Measurements from ENCODE around the gene GPX3. TPM values are rescaled to one million over a fixed set of nuclear protein-coding genes. Genes with fewer than 3 reads are reported as not detected.

Gene GPX3
- total and polyA plus RNA-seq, 2 of the 13 experiments (the other 11 are each of a cell fraction or from before 2014, with no cell fraction given), result 33.8 to 1,892 TPM

DNA sequence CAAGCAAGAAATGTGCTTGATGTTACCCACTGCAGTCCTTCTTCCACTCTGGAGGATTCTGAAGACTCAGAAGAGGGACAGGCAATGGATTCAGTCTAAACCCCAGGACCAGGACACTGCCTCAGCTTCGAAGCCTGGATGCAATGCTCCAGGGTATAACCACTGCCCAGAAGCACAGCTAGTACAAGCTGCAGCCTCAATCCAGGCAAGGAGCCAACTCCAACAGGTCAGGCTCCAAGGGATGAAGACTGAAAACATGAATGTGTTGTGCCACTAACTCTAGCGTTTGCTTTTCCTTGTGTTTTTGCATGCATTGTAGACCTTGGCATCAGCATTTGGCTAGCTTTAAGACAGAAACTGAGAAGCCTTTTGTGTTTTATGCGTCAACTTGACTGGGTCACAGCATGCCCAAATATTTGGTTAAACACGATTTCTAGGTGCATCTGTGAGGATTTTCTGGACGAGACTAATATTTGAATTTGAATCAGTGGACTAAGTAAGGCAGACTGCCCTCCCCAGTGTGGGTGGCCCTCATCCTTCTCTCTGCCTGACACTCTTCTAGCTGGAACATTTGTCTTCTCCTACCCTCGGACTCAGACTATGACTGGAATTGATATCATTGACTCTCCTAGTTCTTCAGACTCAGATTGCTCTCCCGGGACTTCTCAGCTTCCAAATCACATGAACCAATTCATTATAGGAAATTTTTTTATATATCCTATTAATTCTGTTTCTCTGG, 20.5 kb upstream of the GPX3 start:
- Histone ChIP-seq H4K20me1 (ENCODE audit: insufficient read depth, low read length) (no peaks in the 10 kb centered on the region), H3K4me2 (ENCODE audit: low read depth, low read length) (no peak overlapping the region; the same call in 1 of the 2 replicates), H3K27me3 (ENCODE audit: control insufficient read depth in 1 of 2, insufficient read depth in 2 of 2, low read length in 2 of 2) (no peaks in the 10 kb centered on the region), H3K9ac (ENCODE audit: insufficient read depth, low read depth, low read length) (no peak overlapping the region), H3K4me3 (replicated peaks in 1 of 3; ENCODE audit: insufficient read depth in 1 of 3, low read depth in 2 of 3, low read length in 3 of 3) (no peak overlapping the region), H3K36me3 (replicated peaks in 1 of 2; ENCODE audit: control insufficient read depth in 1 of 2, insufficient read depth in 2 of 2, low read length in 2 of 2) (no peaks in the 10 kb centered on the region), H3K9me3 (ENCODE audit: low read length) (no peaks in the 10 kb centered on the region), H2AFZ (ENCODE audit: low read length) (no peak overlapping the region), H3K27ac (ENCODE audit: extremely low read length, insufficient read depth, low read length) (no peak overlapping the region), H3K4me1 (ENCODE audit: insufficient read depth, low read length) (peaks cover 35% of the 10 kb centered on the region), H3K79me2 (ENCODE audit: insufficient read depth, low read length) (no peaks in the 10 kb centered on the region)
- CTCF ChIA-PET (ENCODE audit: low intra/inter-chr PET ratio, low total read pairs), result no interaction called here
- BruUV-seq (replicated peaks), result no TSS peak
- in situ Hi-C loops (cut with HindIII; ENCODE audit: extremely low pct_ligation_motif_present, low pct_unique_long_range_greater_than_20kb) (no loop called here), intact Hi-C loops (cut with micrococcal nuclease; ENCODE audit: unreplicated experiment) (loop anchor here (10.0 kb wide), 1 partner anchor 225 kb away; the partner anchor contains the start of gene CCDC69)
- 11% methylated on average over 6 of the region's 7 CpGs for WGBS (ENCODE audit: low lambda C conversion rate)
- POLR2A ChIA-PET, result no interaction called here
- no peak for FAIRE-seq
- peak; percentile 49 for ATAC-seq
- DNase-seq (ENCODE audit: low spot score), result no peak
- TF ChIP-seq, protein P1, sequence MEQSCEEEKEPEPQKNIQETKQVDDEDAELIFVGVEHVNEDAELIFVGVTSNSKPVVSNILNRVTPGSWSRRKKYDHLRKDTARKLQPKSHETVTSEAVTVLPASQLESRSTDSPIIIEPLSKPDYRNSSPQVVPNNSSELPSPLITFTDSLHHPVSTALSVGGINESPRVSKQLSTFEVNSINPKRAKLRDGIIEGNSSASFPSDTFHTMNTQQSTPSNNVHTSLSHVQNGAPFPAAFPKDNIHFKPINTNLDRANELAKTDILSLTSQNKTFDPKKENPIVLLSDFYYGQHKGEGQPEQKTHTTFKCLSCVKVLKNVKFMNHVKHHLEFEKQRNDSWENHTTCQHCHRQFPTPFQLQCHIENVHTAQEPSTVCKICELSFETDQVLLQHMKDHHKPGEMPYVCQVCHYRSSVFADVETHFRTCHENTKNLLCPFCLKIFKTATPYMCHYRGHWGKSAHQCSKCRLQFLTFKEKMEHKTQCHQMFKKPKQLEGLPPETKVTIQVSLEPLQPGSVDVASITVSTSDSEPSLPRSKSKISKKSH (CRISPR knock-in tag; IDR thresholded peaks at IDR 0.05; ENCODE audit: borderline replicate concordance), result no peak
- TF ChIP-seq, protein P2, sequence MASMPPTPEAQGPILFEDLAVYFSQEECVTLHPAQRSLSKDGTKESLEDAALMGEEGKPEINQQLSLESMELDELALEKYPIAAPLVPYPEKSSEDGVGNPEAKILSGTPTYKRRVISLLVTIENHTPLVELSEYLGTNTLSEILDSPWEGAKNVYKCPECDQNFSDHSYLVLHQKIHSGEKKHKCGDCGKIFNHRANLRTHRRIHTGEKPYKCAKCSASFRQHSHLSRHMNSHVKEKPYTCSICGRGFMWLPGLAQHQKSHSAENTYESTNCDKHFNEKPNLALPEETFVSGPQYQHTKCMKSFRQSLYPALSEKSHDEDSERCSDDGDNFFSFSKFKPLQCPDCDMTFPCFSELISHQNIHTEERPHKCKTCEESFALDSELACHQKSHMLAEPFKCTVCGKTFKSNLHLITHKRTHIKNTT (CRISPR knock-in tag; IDR thresholded peaks at IDR 0.05), result no peak
- TF ChIP-seq ZSCAN20 (CRISPR knock-in tag; IDR thresholded peaks at IDR 0.05; ENCODE audit: borderline replicate concordance), result no peak
- TF ChIP-seq NFKBIZ (CRISPR knock-in tag; IDR thresholded peaks at IDR 0.05), result no peak
- TF ChIP-seq, protein P3, sequence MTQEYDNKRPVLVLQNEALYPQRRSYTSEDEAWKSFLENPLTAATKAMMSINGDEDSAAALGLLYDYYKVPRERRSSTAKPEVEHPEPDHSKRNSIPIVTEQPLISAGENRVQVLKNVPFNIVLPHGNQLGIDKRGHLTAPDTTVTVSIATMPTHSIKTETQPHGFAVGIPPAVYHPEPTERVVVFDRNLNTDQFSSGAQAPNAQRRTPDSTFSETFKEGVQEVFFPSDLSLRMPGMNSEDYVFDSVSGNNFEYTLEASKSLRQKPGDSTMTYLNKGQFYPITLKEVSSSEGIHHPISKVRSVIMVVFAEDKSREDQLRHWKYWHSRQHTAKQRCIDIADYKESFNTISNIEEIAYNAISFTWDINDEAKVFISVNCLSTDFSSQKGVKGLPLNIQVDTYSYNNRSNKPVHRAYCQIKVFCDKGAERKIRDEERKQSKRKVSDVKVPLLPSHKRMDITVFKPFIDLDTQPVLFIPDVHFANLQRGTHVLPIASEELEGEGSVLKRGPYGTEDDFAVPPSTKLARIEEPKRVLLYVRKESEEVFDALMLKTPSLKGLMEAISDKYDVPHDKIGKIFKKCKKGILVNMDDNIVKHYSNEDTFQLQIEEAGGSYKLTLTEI (CRISPR knock-in tag; conservative IDR thresholded peaks at IDR 0.05), result no peak
- TF ChIP-seq, protein P4, sequence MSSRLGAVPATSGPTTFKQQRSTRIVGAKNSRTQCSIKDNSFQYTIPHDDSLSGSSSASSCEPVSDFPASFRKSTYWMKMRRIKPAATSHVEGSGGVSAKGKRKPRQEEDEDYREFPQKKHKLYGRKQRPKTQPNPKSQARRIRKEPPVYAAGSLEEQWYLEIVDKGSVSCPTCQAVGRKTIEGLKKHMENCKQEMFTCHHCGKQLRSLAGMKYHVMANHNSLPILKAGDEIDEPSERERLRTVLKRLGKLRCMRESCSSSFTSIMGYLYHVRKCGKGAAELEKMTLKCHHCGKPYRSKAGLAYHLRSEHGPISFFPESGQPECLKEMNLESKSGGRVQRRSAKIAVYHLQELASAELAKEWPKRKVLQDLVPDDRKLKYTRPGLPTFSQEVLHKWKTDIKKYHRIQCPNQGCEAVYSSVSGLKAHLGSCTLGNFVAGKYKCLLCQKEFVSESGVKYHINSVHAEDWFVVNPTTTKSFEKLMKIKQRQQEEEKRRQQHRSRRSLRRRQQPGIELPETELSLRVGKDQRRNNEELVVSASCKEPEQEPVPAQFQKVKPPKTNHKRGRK (CRISPR knock-in tag; IDR thresholded peaks at IDR 0.05), result no peak
- TF ChIP-seq SKI (IDR thresholded peaks at IDR 0.05; ENCODE audit: partially characterized antibody), result no peak
- TF ChIP-seq, protein P5, sequence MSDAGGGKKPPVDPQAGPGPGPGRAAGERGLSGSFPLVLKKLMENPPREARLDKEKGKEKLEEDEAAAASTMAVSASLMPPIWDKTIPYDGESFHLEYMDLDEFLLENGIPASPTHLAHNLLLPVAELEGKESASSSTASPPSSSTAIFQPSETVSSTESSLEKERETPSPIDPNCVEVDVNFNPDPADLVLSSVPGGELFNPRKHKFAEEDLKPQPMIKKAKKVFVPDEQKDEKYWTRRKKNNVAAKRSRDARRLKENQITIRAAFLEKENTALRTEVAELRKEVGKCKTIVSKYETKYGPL (CRISPR knock-in tag; IDR thresholded peaks at IDR 0.05), result no peak
- TF ChIP-seq ZNF143 (CRISPR knock-in tag; IDR thresholded peaks at IDR 0.05), result no peak
- TF ChIP-seq ZNF44 (CRISPR knock-in tag; IDR thresholded peaks at IDR 0.05), result no peak
- no peak for TF ChIP-seq ZNF432 (CRISPR knock-in tag; IDR thresholded peaks at IDR 0.05; ENCODE audit: borderline replicate concordance)
- no peak for TF ChIP-seq SIN3B (IDR thresholded peaks at IDR 0.05; ENCODE audit: low read length)
- no peak for TF ChIP-seq JARID2 (CRISPR knock-in tag; IDR thresholded peaks at IDR 0.05; ENCODE audit: insufficient replicate concordance)
- no peak for TF ChIP-seq ZNF441 (CRISPR knock-in tag; IDR thresholded peaks at IDR 0.05; ENCODE audit: borderline replicate concordance)
- no peak for TF ChIP-seq RFX3 (CRISPR knock-in tag; IDR thresholded peaks at IDR 0.05)
- TF ChIP-seq ZSCAN31 (CRISPR knock-in tag; IDR thresholded peaks at IDR 0.05; ENCODE audit: low read depth), result no peak
- TF ChIP-seq, protein P6, sequence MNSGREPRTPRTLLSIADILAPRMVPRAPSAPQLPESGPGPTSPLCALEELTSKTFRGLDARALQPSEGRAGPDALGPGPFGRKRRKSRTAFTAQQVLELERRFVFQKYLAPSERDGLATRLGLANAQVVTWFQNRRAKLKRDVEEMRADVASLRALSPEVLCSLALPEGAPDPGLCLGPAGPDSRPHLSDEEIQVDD (CRISPR knock-in tag; IDR thresholded peaks at IDR 0.05; ENCODE audit: borderline replicate concordance), result no peak
